Ishikawa (cell line): ENCODE results near the gene PLS1.
A peak's percentile ranks its signal among the peaks of the same experiment; 100 is the strongest.

Source experiments
- CEBPB ChIP-seq: IDR thresholded peaks from 2 replicates; pipeline ENCODE4 v1.6.1; 2012
- CREB1 ChIP-seq: IDR thresholded peaks from 2 replicates; pipeline ENCODE4 v1.6.1; 2012; ENCODE audit warnings: low read depth
- EGR1 ChIP-seq: IDR thresholded peaks from 2 replicates; pipeline ENCODE4 v1.6.1; 2012
- EP300 ChIP-seq: IDR thresholded peaks from 2 replicates; pipeline ENCODE4 v1.6.1; 2012; ENCODE audit warnings: borderline replicate concordance
- FOXM1 ChIP-seq: IDR thresholded peaks from 2 replicates; pipeline ENCODE4 v1.6.1; 2012; ENCODE audit warnings: low read depth, borderline replicate concordance
- NFIC ChIP-seq: IDR thresholded peaks from 2 replicates; pipeline ENCODE4 v1.6.1; 2012
- RAD21 ChIP-seq: IDR thresholded peaks from 2 replicates; pipeline ENCODE4 v1.6.1; 2012; ENCODE audit warnings: low read depth
- TAF1 ChIP-seq: IDR thresholded peaks from 2 replicates; pipeline ENCODE4 v1.6.1; 2012; ENCODE audit warnings: low read depth, mild to moderate bottlenecking
- TCF12 ChIP-seq: IDR thresholded peaks from 2 replicates; pipeline ENCODE4 v1.6.1; 2012; ENCODE audit warnings: low read depth
- TEAD4 ChIP-seq: IDR thresholded peaks from 2 replicates; pipeline ENCODE4 v1.6.1; 2012
- USF1 ChIP-seq: IDR thresholded peaks from 2 replicates; pipeline ENCODE4 v1.6.1; 2012
- YY1 ChIP-seq: IDR thresholded peaks from 2 replicates; pipeline ENCODE4 v1.6.1; 2012; ENCODE audit warnings: low read depth
- ZBTB7A ChIP-seq: IDR thresholded peaks from 2 replicates; pipeline ENCODE4 v1.6.1; 2012; ENCODE audit warnings: low read depth
- TF ChIP-seq, protein P1 (sequence below): IDR thresholded peaks from 2 replicates; pipeline ENCODE4 v1.6.1; 2012; ENCODE audit warnings: low read depth, mild to moderate bottlenecking
- TF ChIP-seq, protein P2 (sequence below): IDR thresholded peaks from 2 replicates; pipeline ENCODE4 v1.6.1; 2012

The PLS1 gene

GRCh38 chr3:142595951-142596725 is at the start of gene PLS1:
Gene PLS1 (plus strand): TSS chr3:142596393. CDS start chr3:142664238, 67,845 bp downstream.
- TF ChIP-seq NFIC (no peak; the same call in 1 of the 2 replicates), CREB1 (0 out of 2 replicates have a peak, but pooled peaks have one; percentile 29), TEAD4 (peak; percentile 57; the same call in 1 of the 2 replicates), EP300 (peak; percentile 62; the same call in 1 of the 2 replicates), TCF12 (peak; percentile 85), CEBPB (peak; percentile 12; the same call in 1 of the 2 replicates), RAD21 (peak; percentile 3; the same call in 1 of the 2 replicates), YY1 (peak; percentile 61; the same call in 1 of the 2 replicates), FOXM1 (no peak), TAF1 (peak; percentile 97), ZBTB7A (peak; percentile 72; the same call in 1 of the 2 replicates), USF1 (no peak; the same call in 1 of the 2 replicates), EGR1 (peak; percentile 41)
- TF ChIP-seq, protein P1, sequence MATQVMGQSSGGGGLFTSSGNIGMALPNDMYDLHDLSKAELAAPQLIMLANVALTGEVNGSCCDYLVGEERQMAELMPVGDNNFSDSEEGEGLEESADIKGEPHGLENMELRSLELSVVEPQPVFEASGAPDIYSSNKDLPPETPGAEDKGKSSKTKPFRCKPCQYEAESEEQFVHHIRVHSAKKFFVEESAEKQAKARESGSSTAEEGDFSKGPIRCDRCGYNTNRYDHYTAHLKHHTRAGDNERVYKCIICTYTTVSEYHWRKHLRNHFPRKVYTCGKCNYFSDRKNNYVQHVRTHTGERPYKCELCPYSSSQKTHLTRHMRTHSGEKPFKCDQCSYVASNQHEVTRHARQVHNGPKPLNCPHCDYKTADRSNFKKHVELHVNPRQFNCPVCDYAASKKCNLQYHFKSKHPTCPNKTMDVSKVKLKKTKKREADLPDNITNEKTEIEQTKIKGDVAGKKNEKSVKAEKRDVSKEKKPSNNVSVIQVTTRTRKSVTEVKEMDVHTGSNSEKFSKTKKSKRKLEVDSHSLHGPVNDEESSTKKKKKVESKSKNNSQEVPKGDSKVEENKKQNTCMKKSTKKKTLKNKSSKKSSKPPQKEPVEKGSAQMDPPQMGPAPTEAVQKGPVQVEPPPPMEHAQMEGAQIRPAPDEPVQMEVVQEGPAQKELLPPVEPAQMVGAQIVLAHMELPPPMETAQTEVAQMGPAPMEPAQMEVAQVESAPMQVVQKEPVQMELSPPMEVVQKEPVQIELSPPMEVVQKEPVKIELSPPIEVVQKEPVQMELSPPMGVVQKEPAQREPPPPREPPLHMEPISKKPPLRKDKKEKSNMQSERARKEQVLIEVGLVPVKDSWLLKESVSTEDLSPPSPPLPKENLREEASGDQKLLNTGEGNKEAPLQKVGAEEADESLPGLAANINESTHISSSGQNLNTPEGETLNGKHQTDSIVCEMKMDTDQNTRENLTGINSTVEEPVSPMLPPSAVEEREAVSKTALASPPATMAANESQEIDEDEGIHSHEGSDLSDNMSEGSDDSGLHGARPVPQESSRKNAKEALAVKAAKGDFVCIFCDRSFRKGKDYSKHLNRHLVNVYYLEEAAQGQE = no peak
- TF ChIP-seq, protein P2, sequence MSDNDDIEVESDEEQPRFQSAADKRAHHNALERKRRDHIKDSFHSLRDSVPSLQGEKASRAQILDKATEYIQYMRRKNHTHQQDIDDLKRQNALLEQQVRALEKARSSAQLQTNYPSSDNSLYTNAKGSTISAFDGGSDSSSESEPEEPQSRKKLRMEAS = peak; percentile 85

DNA sequence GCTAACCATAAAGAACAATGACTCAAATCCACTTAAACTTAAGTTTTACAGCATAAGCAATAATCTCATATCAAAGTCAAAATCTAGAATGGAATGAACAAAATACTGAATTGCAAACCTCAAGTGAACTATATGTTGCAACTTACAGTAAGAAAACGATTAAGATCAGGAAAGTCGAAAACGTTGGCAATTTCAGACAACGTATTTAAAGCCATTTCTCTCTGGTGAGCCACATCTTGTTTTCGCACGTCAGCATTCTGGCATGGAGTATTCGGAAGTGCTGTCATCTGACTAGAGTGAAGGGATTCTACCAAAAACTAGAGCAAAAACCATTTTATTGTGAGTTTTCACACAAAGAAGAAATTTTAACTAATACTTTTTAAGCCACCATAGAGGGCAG is 46.2 kb upstream of the PLS1 start:
- TF ChIP-seq TAF1 (no peak), YY1 (no peak), TCF12 (no peak), TEAD4 (no peak), CREB1 (no peak), CEBPB (no peak), FOXM1 (no peak), ZBTB7A (no peak), USF1 (no peak), NFIC (no peak), RAD21 (no peak), EGR1 (no peak), EP300 (no peak)
- TF ChIP-seq, protein P2 = no peak
- TF ChIP-seq, protein P1 = no peak

GRCh38 chr3:142553741-142554140 is 42.5 kb upstream of the PLS1 start:
- TF ChIP-seq TEAD4 (no peak), TCF12 (no peak), YY1 (no peak), USF1 (no peak), NFIC (no peak), CEBPB (no peak), TAF1 (no peak), EGR1 (no peak), ZBTB7A (no peak), RAD21 (no peak)
- TF ChIP-seq, protein P2 = no peak

GRCh38 chr3:142560118-142560517 is 36.1 kb upstream of the PLS1 start:
- no peak for TF ChIP-seq TAF1
- TF ChIP-seq, protein P2 = no peak
- TF ChIP-seq, protein P1 = no peak
- no peak for TF ChIP-seq YY1
- no peak for TF ChIP-seq TEAD4
- no peak for TF ChIP-seq TCF12
- TF ChIP-seq EGR1 = no peak
- TF ChIP-seq USF1 = no peak
- TF ChIP-seq EP300 = no peak
- TF ChIP-seq CEBPB = no peak
- TF ChIP-seq NFIC = no peak
